HEK293 (cell line): ENCODE data around the gene DCAF8L1.

Experiments
- GFI1B ChIP-seq: fragments of 450-650 bp; formaldehyde crosslinking; IDR thresholded peaks from 2 replicates; pipeline ENCODE4 v1.5.1; 2016; ENCODE audit warnings: missing biosample characterization, missing genetic modification characterization
- GLI4 ChIP-seq: fragments of 450-650 bp; formaldehyde crosslinking; IDR thresholded peaks from 2 replicates; pipeline ENCODE4 v1.5.1; 2016; ENCODE audit warnings: missing biosample characterization, missing genetic modification characterization
- KLF8 ChIP-seq: fragments of 450-650 bp; formaldehyde crosslinking; IDR thresholded peaks from 2 replicates; pipeline ENCODE4 v1.5.1; 2016; ENCODE audit warnings: missing biosample characterization, missing genetic modification characterization
- YY1 ChIP-seq: fragments of 450-650 bp; formaldehyde crosslinking; IDR thresholded peaks from 2 replicates; pipeline ENCODE4 v1.5.1; 2018; ENCODE audit warnings: missing biosample characterization, missing genetic modification characterization
- ZFP3 ChIP-seq: fragments of 450-650 bp; formaldehyde crosslinking; IDR thresholded peaks from 2 replicates; pipeline ENCODE4 v1.5.1; 2016; ENCODE audit warnings: low read depth, missing biosample characterization, missing genetic modification characterization
- ZNF155 ChIP-seq: fragments of 450-650 bp; formaldehyde crosslinking; IDR thresholded peaks from 2 replicates; pipeline ENCODE4 v1.5.1; 2016; ENCODE audit warnings: missing biosample characterization, missing genetic modification characterization
- ZNF274 ChIP-seq, 2 experiments: fragments of 200-500 bp in 1 of 2; fragments of 450-650 bp in 1 of 2; sonication (Bioruptor generic) in 1 of 2; formaldehyde crosslinking in 1 of 2; IDR thresholded peaks; 2 replicates each; pipeline versions ENCODE4 v1.5.1 to v1.6.1; 2014 to 2016; ENCODE audit warnings: borderline replicate concordance in 1 of 2, inconsistent platforms in 1 of 2, low read length in 1 of 2, missing biosample characterization in 1 of 2, missing genetic modification characterization in 1 of 2
- ZNF529 ChIP-seq: fragments of 450-650 bp; formaldehyde crosslinking; IDR thresholded peaks from 2 replicates; pipeline ENCODE4 v1.5.1; 2017; ENCODE audit warnings: missing genetic modification characterization, missing biosample characterization; ENCODE audit not compliant: insufficient replicate concordance
- ZNF530 ChIP-seq: fragments of 450-650 bp; formaldehyde crosslinking; IDR thresholded peaks from 2 replicates; pipeline ENCODE4 v1.5.1; 2016; ENCODE audit warnings: low read depth, missing biosample characterization, missing genetic modification characterization
- TF ChIP-seq, protein P1 (sequence below): fragments of 450-650 bp; formaldehyde crosslinking; IDR thresholded peaks from 2 replicates; pipeline ENCODE4 v1.5.1; 2016; ENCODE audit warnings: missing biosample characterization, missing genetic modification characterization
- TF ChIP-seq, protein P2 (sequence below): sonication (generic); formaldehyde crosslinking; IDR thresholded peaks from 2 replicates; pipeline ENCODE4 v1.8.1; 2022; ENCODE audit warnings: mild to moderate bottlenecking, moderate library complexity, missing genetic modification reagents

DNA sequence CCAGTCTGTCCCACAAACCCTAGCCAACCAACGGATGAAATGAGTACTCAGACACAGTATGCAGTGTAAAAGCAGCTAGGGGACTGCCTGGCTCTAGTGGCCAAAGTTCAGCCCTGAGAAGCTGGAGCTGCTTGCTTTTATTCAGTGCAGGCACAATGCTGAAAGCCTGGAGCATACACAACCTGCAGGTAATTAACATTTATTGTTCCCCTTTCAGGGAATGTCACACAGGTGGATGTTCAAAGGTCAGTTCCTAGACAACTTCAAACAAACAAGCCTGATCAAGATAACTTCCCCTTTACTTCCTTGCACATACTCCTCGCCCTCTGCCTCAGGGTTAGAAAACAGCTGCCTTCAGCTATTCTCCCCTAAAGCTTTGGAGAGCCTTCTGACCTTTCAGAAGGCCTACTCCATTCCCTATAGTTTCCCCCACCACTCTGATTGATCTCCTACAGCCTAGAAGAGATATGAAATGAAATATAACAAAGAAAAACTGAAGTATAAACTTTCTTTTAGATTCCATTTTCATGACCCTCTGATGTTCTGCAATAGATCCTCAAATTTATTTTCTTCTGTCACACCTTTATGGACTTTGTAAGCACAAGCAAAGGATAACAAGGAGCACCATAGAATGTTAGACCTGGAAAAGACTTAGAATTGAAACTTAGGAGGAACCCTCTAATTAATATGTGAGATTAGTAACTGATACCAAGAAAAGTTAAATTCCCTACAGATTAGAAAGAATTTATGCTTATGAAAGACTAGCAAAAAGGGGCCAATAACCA, 6.8 kb upstream of the DCAF8L1 start:
- TF ChIP-seq, protein P1, sequence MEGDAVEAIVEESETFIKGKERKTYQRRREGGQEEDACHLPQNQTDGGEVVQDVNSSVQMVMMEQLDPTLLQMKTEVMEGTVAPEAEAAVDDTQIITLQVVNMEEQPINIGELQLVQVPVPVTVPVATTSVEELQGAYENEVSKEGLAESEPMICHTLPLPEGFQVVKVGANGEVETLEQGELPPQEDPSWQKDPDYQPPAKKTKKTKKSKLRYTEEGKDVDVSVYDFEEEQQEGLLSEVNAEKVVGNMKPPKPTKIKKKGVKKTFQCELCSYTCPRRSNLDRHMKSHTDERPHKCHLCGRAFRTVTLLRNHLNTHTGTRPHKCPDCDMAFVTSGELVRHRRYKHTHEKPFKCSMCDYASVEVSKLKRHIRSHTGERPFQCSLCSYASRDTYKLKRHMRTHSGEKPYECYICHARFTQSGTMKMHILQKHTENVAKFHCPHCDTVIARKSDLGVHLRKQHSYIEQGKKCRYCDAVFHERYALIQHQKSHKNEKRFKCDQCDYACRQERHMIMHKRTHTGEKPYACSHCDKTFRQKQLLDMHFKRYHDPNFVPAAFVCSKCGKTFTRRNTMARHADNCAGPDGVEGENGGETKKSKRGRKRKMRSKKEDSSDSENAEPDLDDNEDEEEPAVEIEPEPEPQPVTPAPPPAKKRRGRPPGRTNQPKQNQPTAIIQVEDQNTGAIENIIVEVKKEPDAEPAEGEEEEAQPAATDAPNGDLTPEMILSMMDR, result no peak
- no peak for TF ChIP-seq YY1
- no peak for TF ChIP-seq ZNF529 (tag by site-specific recombination)
- TF ChIP-seq GFI1B (tag by site-specific recombination), result no peak
- no peak for TF ChIP-seq GLI4 (tag by site-specific recombination)
- TF ChIP-seq ZFP3 (tag by site-specific recombination), result no peak
- TF ChIP-seq ZNF274 (IDR thresholded peaks at IDR 0.05; ENCODE audit: low read length), result no peak
- no peak for TF ChIP-seq ZNF274 (tag by site-specific recombination; IDR thresholded peaks at IDR 0.05; ENCODE audit: borderline replicate concordance)
- TF ChIP-seq ZNF530 (tag by site-specific recombination), result no peak
- TF ChIP-seq, protein P2, sequence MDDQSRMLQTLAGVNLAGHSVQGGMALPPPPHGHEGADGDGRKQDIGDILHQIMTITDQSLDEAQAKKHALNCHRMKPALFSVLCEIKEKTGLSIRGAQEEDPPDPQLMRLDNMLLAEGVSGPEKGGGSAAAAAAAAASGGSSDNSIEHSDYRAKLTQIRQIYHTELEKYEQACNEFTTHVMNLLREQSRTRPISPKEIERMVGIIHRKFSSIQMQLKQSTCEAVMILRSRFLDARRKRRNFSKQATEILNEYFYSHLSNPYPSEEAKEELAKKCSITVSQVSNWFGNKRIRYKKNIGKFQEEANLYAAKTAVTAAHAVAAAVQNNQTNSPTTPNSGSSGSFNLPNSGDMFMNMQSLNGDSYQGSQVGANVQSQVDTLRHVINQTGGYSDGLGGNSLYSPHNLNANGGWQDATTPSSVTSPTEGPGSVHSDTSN, result no peak
- no peak for TF ChIP-seq KLF8 (tag by site-specific recombination)
- TF ChIP-seq ZNF155 (tag by site-specific recombination), result no peak
